HepG2 (cell line): ENCODE measurements around the gene FAM118A. TPM values are rescaled to one million over a fixed set of nuclear protein-coding genes. Genes with fewer than 3 reads are reported as not detected.

Experiments
- DBP ChIP-seq: sonication (generic); formaldehyde crosslinking; IDR thresholded peaks from 2 replicates; pipeline ENCODE4 v1.4.0; 2020; ENCODE audit warnings: missing genetic modification reagents; ENCODE audit errors: not compliant biosample characterization
- E2F1 ChIP-seq: sonication (generic); formaldehyde crosslinking; IDR thresholded peaks from 2 replicates; pipeline ENCODE4 v1.5.0; 2020; ENCODE audit warnings: missing genetic modification reagents
- ELF1 ChIP-seq: sonication (generic); formaldehyde crosslinking; IDR thresholded peaks from 2 replicates; pipeline ENCODE4 v1.4.0; 2020; ENCODE audit warnings: missing genetic modification reagents
- HOXA7 ChIP-seq: sonication (generic); formaldehyde crosslinking; IDR thresholded peaks from 2 replicates; pipeline ENCODE4 v1.8.1; 2022; ENCODE audit warnings: mild to moderate bottlenecking, missing genetic modification reagents, moderate library complexity
- JDP2 ChIP-seq: sonication (generic); formaldehyde crosslinking; IDR thresholded peaks from 2 replicates; pipeline ENCODE4 v1.8.1; 2022; ENCODE audit warnings: missing genetic modification reagents, borderline replicate concordance
- MEF2D ChIP-seq: sonication (generic); formaldehyde crosslinking; IDR thresholded peaks from 2 replicates; pipeline ENCODE4 v1.5.1; 2020; ENCODE audit warnings: mild to moderate bottlenecking, missing genetic modification reagents
- MIXL1 ChIP-seq: IDR thresholded peaks from 2 replicates; pipeline ENCODE4 v1.6.1; 2016
- NFRKB ChIP-seq: fragments of 450-650 bp; IDR thresholded peaks from 2 replicates; pipeline ENCODE4 v1.6.1; 2017
- NR0B2 ChIP-seq: sonication (generic); formaldehyde crosslinking; IDR thresholded peaks from 2 replicates; pipeline ENCODE4 v1.4.0; 2020; ENCODE audit warnings: mild to moderate bottlenecking, missing genetic modification reagents
- PAXIP1 ChIP-seq: sonication (generic); formaldehyde crosslinking; conservative IDR thresholded peaks from 2 replicates; pipeline ENCODE4 v1.4.0; 2020; ENCODE audit warnings: mild to moderate bottlenecking, missing genetic modification reagents, moderate library complexity
- SATB2 ChIP-seq: sonication (generic); formaldehyde crosslinking; IDR thresholded peaks from 2 replicates; pipeline ENCODE4 v1.5.0; 2020; ENCODE audit warnings: missing genetic modification reagents
- THRA ChIP-seq: sonication (generic); formaldehyde crosslinking; IDR thresholded peaks from 2 replicates; pipeline ENCODE4 v1.4.0; 2020; ENCODE audit warnings: missing genetic modification reagents, borderline replicate concordance
- ZNF281 ChIP-seq: sonication (generic); formaldehyde crosslinking; IDR thresholded peaks from 2 replicates; pipeline ENCODE4 v1.4.0; 2020; ENCODE audit warnings: missing genetic modification reagents, borderline replicate concordance
- ZNF367 ChIP-seq: sonication (generic); formaldehyde crosslinking; IDR thresholded peaks from 2 replicates; pipeline ENCODE4 v1.4.0; 2020; ENCODE audit warnings: missing genetic modification reagents, borderline replicate concordance
- ZNF549 ChIP-seq: sonication (generic); formaldehyde crosslinking; IDR thresholded peaks from 2 replicates; pipeline ENCODE4 v1.5.0; 2020; ENCODE audit warnings: missing genetic modification reagents
- ZSCAN5A ChIP-seq: sonication (generic); formaldehyde crosslinking; IDR thresholded peaks from 2 replicates; pipeline ENCODE4 v1.8.0; 2022; ENCODE audit warnings: mild to moderate bottlenecking, missing genetic modification reagents, borderline replicate concordance
- polyA plus RNA-seq, 8 experiments: library from polyadenylated mRNA; depleted of rRNA in 3 of 8; stranded (reverse) in 7 of 8; unstranded in 1 of 8; fragments of >200 nt; fragmentation: Illumina TruSeq in 4 of 8; extraction: Trizol in 4 of 8; gene quantifications; 2 replicates each; pipeline versions ENCODE4 v1.2.1 to v1.2.3, GENCODE V29; 2011 to 2016; ENCODE audit warnings: low read depth in 4 of 8, missing spikeins in 1 of 8, mixed read lengths in 1 of 8; ENCODE audit not compliant: insufficient read depth in 1 of 8
- total RNA-seq, 5 experiments: library from RNA; depleted of rRNA; stranded (reverse); fragments of >200 nt; fragmentation: Illumina TruSeq; extraction: Trizol; gene quantifications; 2 replicates each; pipeline ENCODE4 v1.2.3, GENCODE V29; 2016; ENCODE audit warnings: low read depth in 1 of 5

FAM118A gene
- total and polyA plus RNA-seq, 2 of the 13 experiments (the other 11 are each of a cell fraction or from before 2014, with no cell fraction given): 36.7 to 48.2 TPM

GRCh38 chr22:45309422-45310227, at the start of gene FAM118A (continued):
- TF ChIP-seq PAXIP1 (CRISPR knock-in tag) (peak; percentile 51), THRA (CRISPR knock-in tag) (peak; percentile 11; the same call in 1 of the 2 replicates), ZNF367 (CRISPR knock-in tag) (no peak), NR0B2 (CRISPR knock-in tag) (peak; percentile 79; the same call in 1 of the 2 replicates), HOXA7 (no peak), MEF2D (CRISPR knock-in tag) (no peak), NFRKB (no peak), MIXL1 (CRISPR knock-in tag) (peak; percentile 21; the same call in 1 of the 2 replicates), JDP2 (CRISPR knock-in tag) (peak; percentile 51; the same call in 1 of the 2 replicates), SATB2 (CRISPR knock-in tag) (0 out of 2 replicates have a peak, but pooled peaks have one; percentile 15), ELF1 (CRISPR knock-in tag) (peak; percentile 71), ZNF549 (CRISPR knock-in tag) (0 out of 2 replicates have a peak, but pooled peaks have one; percentile 48), ZSCAN5A (peak; percentile 83; the same call in 1 of the 2 replicates), ZNF281 (peak; percentile 41; the same call in 1 of the 2 replicates), E2F1 (CRISPR knock-in tag) (peak; percentile 22; the same call in 1 of the 2 replicates), DBP (CRISPR knock-in tag) (no peak)
